H1 (cell line): ENCODE data around the gene HSD17B3.

Experiments
- CTCF ChIP-seq, 3 experiments: IDR thresholded peaks; 1 replicate in 2 of 3; 2 replicates in 1 of 3; pipeline versions ENCODE4 v1.5.1 to v1.6.1; 2011; ENCODE audit warnings: low read length in 3 of 3, mild to moderate bottlenecking in 3 of 3, inconsistent platforms in 2 of 3, low read depth in 1 of 3, moderate library complexity in 1 of 3; ENCODE audit not compliant: insufficient read depth in 1 of 3; ENCODE audit errors: control extremely low read depth in 1 of 3
- EP300 ChIP-seq, 2 experiments: IDR thresholded peaks; 1 replicate in 1 of 2; 2 replicates in 1 of 2; pipeline ENCODE4 v1.6.1; 2011 to 2012; ENCODE audit warnings: low read depth in 2 of 2, low read length in 2 of 2, mild to moderate bottlenecking in 2 of 2, borderline replicate concordance in 1 of 2, inconsistent platforms in 1 of 2, moderate library complexity in 1 of 2
- EZH2 ChIP-seq: fragments of 200-600 bp; sonication (generic); IDR thresholded peaks from 2 replicates; pipeline ENCODE4 v1.7.1; 2012; ENCODE audit warnings: low read depth, mild to moderate bottlenecking, moderate library complexity, low read length, inconsistent platforms; ENCODE audit not compliant: severe bottlenecking
- JUN ChIP-seq: IDR thresholded peaks from 2 replicates; pipeline ENCODE4 v1.6.1; 2011; ENCODE audit warnings: low read depth, mild to moderate bottlenecking, improper control_type of control experiment, low read length
- RAD21 ChIP-seq, 2 experiments: IDR thresholded peaks in 1 of 2; conservative IDR thresholded peaks in 1 of 2; 2 replicates each; pipeline ENCODE4 v1.6.1; 2011; ENCODE audit warnings: low read depth in 2 of 2, low read length in 2 of 2, improper control_type of control experiment in 1 of 2, inconsistent platforms in 1 of 2, mild to moderate bottlenecking in 1 of 2, moderate library complexity in 1 of 2
- RNF2 ChIP-seq: fragments of 200-900, 300-1000 bp; sonication (generic); IDR thresholded peaks from 2 replicates; pipeline ENCODE4 v1.7.1; 2016; ENCODE audit warnings: borderline replicate concordance, low read depth, mild to moderate bottlenecking, antibody characterized with exemption, low read length; ENCODE audit not compliant: poor library complexity, severe bottlenecking; ENCODE audit errors: missing control alignments
- TCF12 ChIP-seq: IDR thresholded peaks from 2 replicates; pipeline ENCODE4 v1.6.1; 2011; ENCODE audit warnings: low read depth, mild to moderate bottlenecking, low read length
- USF2 ChIP-seq: IDR thresholded peaks from 2 replicates; pipeline ENCODE4 v1.6.1; 2011; ENCODE audit warnings: low read length, improper control_type of control experiment

- TF ChIP-seq TCF12 (no peak), CTCF (IDR thresholded peaks at IDR 0.05; ENCODE audit: control extremely low read depth in 1 of 3, insufficient read depth in 1 of 3, low read depth in 1 of 3, low read length in 3 of 3) (no peak), EZH2 (no peak), EP300 (IDR thresholded peaks at IDR 0.05; ENCODE audit: borderline replicate concordance in 1 of 2, low read depth in 2 of 2, low read length in 2 of 2) (no peak), RNF2 (no peak), JUN (no peak), RAD21 (IDR thresholded peaks at IDR 0.05 in 1 of 2, conservative IDR thresholded peaks at IDR 0.05 in 1 of 2; ENCODE audit: low read depth in 2 of 2, low read length in 2 of 2) (no peak), USF2 (no peak)
Observed at GRCh38 chr9:96289392-96289791, 12.6 kb downstream of the HSD17B3 start.
